Stimulated activated CD8-positive, alpha-beta memory T cell treated with anti-CD3 and anti-CD28 coated beads, Interleukin-12 subunit alpha, Interleukin-12 subunit beta, amount 100 ng/mL, for 1 hour (primary cell): ENCODE results near the gene EMP2.
"Not testable (repeated sequence)": the region's sequence is repeated elsewhere in the genome, so short reads cannot be mapped to it uniquely, and the experiment has no call there.

Source experiments
- DNase-seq: peaks from one replicate; pipeline ENCODE4 v3.0.0-alpha.2; 2020; ENCODE audit warnings: low read depth

Gene EMP2

GRCh38 chr16:10579965-10580882, at the start of gene EMP2:
EMP2 (minus strand) TSS chr16:10580598; CDS start chr16:10547617, 32,981 bp downstream.
- no peak for DNase-seq

GRCh38 chr16:10629592-10629963, 49.2 kb upstream of the EMP2 start:
- DNase-seq, result no peak

- no peak for DNase-seq
Observed at GRCh38 chr16:10625595-10626357, 45.4 kb upstream of the EMP2 start.

GRCh38 chr16:10624527-10624926, 44.1 kb upstream of the EMP2 start:
- no peak for DNase-seq

GRCh38 chr16:10623059-10623458, 42.7 kb upstream of the EMP2 start:
- no peak for DNase-seq

GRCh38 chr16:10622036-10622921, 41.9 kb upstream of the EMP2 start:
- no peak for DNase-seq

GRCh38 chr16:10621216-10621949, 41.0 kb upstream of the EMP2 start:
- not testable (repeated sequence) for DNase-seq

GRCh38 chr16:10620120-10620519, 39.7 kb upstream of the EMP2 start:
- no peak for DNase-seq

- no peak for DNase-seq
Observed at GRCh38 chr16:10619271-10619849, 39.0 kb upstream of the EMP2 start.

GRCh38 chr16:10618710-10619209, 38.4 kb upstream of the EMP2 start:
- no peak for DNase-seq

GRCh38 chr16:10617662-10618420, 37.4 kb upstream of the EMP2 start:
- no peak for DNase-seq

- DNase-seq, result no peak
Observed at GRCh38 chr16:10616756-10617640, 36.6 kb upstream of the EMP2 start.

GRCh38 chr16:10616419-10616755, 36.0 kb upstream of the EMP2 start:
- no peak for DNase-seq

GRCh38 chr16:10614685-10615084, 34.3 kb upstream of the EMP2 start:
- DNase-seq, result no peak

- DNase-seq, result no peak
Observed at GRCh38 chr16:10613785-10614485, 33.5 kb upstream of the EMP2 start.

- no peak for DNase-seq
Observed at GRCh38 chr16:10612649-10613179, 32.3 kb upstream of the EMP2 start.

GRCh38 chr16:10611825-10612342, 31.5 kb upstream of the EMP2 start:
- no peak for DNase-seq
